Eye (tissue), 1 donor: Measurements from ENCODE around the gene FAAH.

Source experiments
- DNase-seq: peaks from one replicate; pipeline ENCODE4 v3.0.0-alpha.2; 2015

Gene FAAH

DNA sequence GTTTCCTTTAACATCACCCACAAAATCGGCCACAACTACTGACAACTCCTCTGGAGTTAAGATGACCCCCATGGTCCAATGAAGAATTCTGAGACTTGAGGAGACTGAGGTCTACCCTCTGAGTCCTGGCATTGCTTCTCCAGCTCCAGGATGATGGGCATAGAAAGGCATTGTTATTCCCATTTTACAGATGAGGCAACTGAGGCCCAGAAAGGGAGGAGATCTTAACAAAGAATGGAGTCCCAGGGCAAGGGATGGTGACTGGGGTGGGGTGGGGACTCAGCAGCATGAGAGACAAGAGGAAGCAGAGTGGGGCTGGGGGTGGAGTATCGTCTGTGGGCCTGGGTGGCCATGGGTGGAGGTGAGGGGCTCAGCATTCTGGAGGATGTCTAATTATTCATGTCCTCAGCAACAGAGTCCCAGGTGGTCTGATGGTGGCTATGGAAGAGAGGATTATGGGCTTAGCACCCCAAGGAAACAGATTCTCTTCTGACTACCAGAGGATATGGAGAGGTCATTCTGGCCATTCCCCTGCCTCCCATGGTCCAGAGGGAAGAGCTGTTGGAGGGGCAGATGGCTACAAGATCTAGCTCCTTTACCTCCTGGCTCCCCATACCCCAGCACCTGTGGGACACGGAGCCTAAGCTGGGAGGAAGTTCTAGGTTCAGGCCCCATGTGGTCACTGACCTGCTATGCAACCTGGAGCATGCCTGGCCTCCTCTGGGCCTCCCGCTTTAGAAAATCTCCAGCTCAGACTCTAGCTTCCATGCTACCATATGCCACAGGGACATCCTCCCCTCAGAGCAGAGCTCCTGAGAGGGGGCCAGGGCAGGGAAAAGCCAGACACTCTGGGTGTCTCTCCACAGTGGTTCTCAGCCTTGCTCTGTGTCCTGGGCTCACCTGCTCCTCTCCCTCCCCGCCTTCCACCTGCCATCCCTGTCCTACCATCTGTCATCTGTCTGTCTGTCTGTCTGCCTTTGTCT lies 58.1 kb downstream of the FAAH start:
- DNase-seq = no peak

DNA sequence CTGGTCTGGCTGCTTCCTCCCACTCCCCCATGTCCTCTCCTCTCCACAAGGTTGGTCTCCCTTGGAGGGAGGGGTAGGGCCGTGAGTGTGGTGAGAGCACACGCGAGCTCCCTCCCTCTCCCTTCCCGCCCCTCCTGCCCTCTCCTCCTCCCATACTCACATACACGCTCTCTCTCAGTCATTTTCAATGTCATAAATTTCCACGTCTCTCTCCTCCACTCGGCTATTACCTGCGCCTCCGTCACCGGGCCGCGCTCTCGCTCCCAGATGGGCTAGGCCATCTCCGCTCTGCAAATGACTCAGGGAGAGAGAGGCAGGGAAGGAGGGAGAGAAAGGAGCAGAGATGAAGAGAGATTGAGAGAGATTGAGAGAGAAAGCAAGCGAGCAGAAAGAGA lies 58.8 kb downstream of the FAAH start:
- DNase-seq = no peak

DNA sequence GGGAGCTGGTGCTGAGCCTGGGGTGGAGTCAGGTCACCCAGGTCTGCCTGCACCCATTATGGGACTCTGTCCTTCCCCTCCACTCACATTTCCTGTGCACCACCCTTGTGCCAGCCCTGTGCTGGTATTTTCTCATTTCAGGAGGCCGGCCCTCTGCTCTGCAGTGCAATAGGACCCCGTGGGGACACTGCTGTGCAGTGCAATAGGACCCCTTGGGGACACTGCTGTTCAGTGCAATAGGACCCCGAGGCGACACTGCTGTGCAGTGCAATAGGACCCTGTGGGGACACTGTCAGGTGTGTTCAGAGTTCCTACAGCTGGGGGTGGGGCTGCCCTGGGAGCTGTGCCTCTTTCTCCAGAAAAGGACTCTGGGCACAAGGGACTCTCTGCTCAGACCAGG lies 59.3 kb downstream of the FAAH start:
- DNase-seq = no peak

DNA sequence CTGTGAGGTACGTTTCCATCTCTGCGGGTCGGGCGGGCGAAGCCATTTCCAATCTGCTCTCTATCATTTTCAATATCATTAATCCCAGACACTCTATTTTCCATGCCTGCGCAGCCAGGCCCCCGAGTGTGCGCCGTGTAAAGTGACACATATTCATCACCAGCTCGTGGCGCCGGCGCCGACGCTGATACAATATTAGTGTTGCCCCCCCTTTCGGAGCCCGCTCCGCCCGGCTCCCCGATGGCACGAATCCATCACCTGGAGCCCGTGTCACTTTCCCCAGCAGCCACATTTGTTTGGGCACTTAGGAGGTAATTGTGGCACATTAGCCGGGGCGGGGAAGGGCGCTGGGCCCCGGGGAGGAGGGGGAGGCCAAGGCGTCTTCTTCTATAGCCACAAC lies 61.8 kb downstream of the FAAH start:
- no peak for DNase-seq

DNA sequence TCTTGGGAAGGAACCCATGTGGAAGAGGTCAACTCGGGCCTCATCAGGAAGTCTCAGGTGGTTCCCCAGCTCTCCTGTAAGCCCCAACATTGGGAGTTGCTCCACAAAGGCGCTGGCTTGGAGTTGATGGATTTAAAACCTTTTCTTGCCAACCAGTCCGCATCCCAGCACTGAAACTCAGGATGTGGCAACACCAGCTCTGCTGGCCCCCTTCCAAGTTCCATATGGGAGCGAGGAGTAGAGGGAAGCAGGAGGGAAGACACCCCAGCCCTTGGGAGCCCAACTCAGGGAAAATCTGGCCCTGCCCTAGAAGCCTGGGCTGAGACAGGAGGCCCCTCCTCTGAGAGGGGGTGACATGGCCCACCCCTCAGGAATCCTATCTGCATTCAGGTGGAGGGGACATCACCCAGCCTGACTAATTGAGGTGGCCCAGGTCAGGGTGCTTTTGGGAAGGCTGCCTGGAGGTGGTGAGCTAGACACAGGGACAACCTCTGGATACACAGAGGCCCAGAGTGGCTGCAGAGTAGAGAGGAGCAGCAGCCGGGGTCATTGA lies 62.4 kb downstream of the FAAH start:
- DNase-seq = no peak

DNA sequence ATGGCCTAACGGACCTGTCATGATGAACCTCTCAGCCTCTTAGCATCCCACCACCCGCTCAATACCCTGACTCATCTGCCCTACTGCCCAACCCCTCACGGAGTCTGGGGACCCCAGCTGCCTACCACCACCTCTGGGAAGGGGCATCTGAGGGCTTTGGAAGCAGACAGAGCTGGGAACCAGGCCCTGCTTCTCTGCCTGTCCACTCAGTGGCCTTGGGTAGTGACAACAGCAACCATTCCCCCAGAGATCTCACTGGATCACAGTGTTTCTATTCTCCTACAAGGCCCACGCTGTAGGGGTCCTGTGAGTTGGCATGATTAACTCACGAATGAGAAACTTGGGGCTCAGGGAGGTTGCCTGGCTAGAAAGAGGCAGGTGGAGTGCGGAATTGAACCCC lies 63.1 kb downstream of the FAAH start:
- no peak for DNase-seq

DNA sequence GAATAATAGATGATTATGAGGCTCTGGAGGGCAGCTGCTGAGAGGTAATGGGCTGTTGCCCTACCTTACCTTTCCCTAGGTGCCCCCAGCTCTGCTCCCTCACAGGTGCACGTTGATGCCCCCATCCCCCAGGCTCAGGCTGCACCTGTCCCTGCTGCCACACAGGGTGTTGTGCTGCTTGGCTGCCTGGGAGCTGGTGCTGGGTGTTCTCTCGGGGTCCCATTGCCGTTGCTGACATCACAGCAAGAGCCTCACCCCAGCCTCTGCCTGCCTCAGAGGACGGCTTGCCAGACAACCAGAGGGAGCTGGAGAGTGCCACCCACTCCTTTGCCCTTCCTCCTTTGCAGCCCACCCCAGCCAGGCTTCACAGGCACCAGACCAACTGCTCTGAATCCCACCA lies 64.1 kb downstream of the FAAH start:
- DNase-seq = no peak

DNA sequence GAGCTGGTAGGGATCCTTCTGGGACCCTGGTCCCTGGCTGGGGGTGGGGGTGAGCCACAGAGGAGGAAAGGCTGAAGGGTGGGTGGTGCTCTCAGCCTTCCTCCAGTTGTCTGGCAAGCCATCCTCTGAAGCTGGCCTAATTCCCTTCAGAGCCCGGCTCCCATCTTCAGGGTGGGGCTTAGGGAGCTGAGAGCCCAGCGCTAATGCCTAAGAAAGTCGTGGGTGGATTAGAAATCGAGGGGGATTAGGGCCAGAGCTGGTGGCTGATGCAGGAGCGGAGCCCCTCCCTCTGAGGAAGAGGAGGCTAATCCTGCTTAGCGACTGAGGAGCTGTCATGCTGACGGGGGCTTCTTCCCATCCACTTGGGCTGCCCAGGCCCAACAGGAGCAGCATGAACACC lies 64.7 kb downstream of the FAAH start:
- DNase-seq = no peak

DNA sequence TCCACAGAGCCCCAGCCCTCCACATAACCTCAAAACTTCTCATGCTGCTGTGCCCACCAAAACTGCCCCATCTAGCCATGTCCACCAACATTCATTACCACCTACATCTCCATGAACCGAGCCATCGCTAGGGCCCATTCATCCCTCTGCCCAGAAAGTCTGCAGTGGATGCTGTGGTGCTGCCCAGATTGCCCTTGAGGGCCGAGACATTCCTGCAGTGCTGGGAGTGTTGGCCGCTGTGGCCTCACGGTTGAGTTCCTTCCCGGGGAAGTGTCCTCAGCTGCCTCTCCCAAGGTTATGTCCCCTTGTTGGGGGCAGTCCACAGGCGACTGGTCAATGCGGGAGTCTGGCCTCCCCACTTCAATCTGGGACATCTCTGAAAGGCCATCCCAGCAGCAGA lies 65.2 kb downstream of the FAAH start:
- DNase-seq = no peak

DNA sequence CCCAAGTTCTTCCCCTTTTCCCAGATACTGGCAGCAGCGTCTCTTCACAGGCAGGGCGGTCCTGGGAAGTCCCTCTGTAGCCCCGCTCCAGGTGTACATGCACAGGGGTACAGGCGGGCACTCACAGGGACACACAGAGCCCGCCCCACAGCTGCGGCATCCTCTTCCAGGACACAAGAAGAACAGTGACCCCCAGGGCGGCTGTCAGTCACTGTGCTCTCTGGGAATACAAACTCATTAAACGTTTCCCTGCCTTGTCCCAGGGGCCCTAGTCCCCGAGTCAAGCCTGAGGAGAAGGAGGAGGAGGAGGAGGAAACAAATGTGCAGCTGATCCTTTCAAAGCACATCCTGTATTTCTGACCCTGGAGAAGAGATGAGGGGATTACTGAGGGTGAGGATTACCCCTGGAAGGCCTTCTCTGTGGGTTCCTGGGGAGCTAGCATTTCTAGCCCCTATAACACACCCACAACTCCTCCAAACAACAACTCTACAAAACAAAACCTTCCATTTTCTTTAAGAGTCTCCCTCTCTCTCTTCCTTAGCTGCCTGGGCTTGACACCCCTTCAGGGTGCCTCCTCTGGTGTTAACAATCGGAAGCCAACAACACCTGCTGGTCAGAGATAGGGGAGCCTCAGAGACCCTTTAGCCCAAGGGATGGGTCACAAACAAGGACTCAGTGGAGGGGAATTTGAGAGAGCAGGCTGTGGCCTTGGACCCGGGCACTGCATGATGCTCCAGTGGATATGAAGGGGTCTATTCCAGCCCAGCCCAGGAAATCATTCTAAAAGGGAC lies 67.1 kb downstream of the FAAH start:
- DNase-seq = peak; percentile 74

DNA sequence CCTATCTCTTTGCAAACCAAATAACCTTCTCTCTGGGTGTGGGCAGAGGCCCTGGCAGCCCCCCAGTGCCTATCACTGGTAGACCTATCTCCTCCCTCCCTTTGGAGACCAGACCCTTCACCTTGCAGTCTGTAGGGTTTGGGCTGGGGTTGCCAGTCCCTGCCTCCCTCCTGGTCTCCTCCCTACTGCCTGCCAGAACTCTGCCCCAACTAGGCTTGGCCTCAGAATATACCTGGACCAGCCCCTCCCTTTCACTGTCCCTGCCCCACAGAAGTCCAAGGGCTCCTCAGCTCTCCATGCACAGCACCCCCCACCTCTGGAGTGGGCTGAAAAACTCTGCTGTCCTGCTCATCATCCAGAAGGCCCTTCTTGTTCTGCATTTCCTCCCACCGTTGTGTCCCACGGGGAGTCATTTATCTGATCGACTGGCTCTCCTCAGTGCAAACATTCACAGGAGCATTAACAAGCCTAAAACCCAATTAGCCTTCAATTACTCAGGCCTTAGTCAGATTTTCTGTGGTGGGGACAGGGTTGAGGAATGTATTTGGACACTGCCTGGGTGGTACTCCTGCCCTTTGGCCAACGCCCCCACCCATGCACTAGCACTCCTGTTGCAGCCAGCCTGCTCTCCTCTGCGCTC lies 67.8 kb downstream of the FAAH start:
- no peak for DNase-seq
